GM23248 (cell line): ENCODE results near the gene HUWE1. TPM values are rescaled to one million over a fixed set of nuclear protein-coding genes. Genes with fewer than 3 reads are reported as not detected.

Experiments used
- DNase-seq: peaks from one replicate; pipeline ENCODE4 v3.0.0-alpha.2; 2015
- H2AFZ ChIP-seq: fragments of 200-600 bp; sonication (generic); 2 replicates; pipeline ENCODE4 v1.6.1; 2016; ENCODE audit warnings: antibody characterized with exemption
- H3F3A ChIP-seq: fragments of 200-600 bp; sonication (generic); 2 replicates; pipeline ENCODE4 v1.6.1; 2016; ENCODE audit warnings: mild to moderate bottlenecking, antibody characterized with exemption, mixed run types; ENCODE audit not compliant: insufficient read depth
- H3K27ac ChIP-seq: fragments of 200-600 bp; sonication (generic); 2 replicates; pipeline ENCODE4 v1.5.1; 2016; ENCODE audit warnings: mild to moderate bottlenecking
- H3K27me3 ChIP-seq: fragments of 200-600 bp; sonication (generic); replicated peaks from 2 replicates; pipeline ENCODE4 v1.6.1; 2016; ENCODE audit warnings: mild to moderate bottlenecking; ENCODE audit not compliant: insufficient read depth
- H3K36me3 ChIP-seq: fragments of 200-600 bp; sonication (generic); 2 replicates; pipeline ENCODE4 v1.6.1; 2016; ENCODE audit warnings: low read depth, mild to moderate bottlenecking
- H3K4me1 ChIP-seq: fragments of 200-600 bp; sonication (generic); 2 replicates; pipeline ENCODE4 v1.6.1; 2016; ENCODE audit warnings: mild to moderate bottlenecking; ENCODE audit not compliant: insufficient read depth
- H3K4me2 ChIP-seq: fragments of 200-600 bp; sonication (generic); one replicate; pipeline ENCODE4 v1.6.1; 2016; ENCODE audit warnings: mild to moderate bottlenecking; ENCODE audit not compliant: unreplicated experiment
- H3K4me3 ChIP-seq: fragments of 200-600 bp; sonication (generic); 2 replicates; pipeline ENCODE4 v1.5.1; 2016; ENCODE audit warnings: mild to moderate bottlenecking
- H3K79me2 ChIP-seq: fragments of 200-600 bp; sonication (generic); 2 replicates; pipeline ENCODE4 v1.6.1; 2016; ENCODE audit warnings: mild to moderate bottlenecking; ENCODE audit not compliant: insufficient read depth
- H3K9ac ChIP-seq: fragments of 200-600 bp; sonication (generic); 2 replicates; pipeline ENCODE4 v1.6.1; 2016; ENCODE audit warnings: mild to moderate bottlenecking
- H3K9me2 ChIP-seq: fragments of 200-600 bp; sonication (generic); 2 replicates; pipeline ENCODE4 v1.6.1; 2016; ENCODE audit warnings: mixed run types, mild to moderate bottlenecking, moderate library complexity; ENCODE audit not compliant: insufficient read depth
- H3K9me3 ChIP-seq: fragments of 200-600 bp; sonication (generic); one replicate; pipeline ENCODE4 v1.6.1; 2017; ENCODE audit warnings: low read depth
- H4K20me1 ChIP-seq: fragments of 200-600 bp; sonication (generic); 2 replicates; pipeline ENCODE4 v1.6.0; 2016; ENCODE audit not compliant: insufficient read depth
- EZH2 ChIP-seq: fragments of 200-600 bp; sonication (generic); IDR thresholded peaks from 2 replicates; pipeline ENCODE4 v1.6.1; 2018; ENCODE audit warnings: antibody characterized with exemption, mild to moderate bottlenecking; ENCODE audit not compliant: insufficient read depth, poor library complexity, severe bottlenecking
- EZH2phosphoT487 ChIP-seq: fragments of 200-600 bp; sonication (generic); IDR thresholded peaks from 2 replicates; pipeline ENCODE4 v1.6.1; 2018; ENCODE audit warnings: antibody characterized with exemption, moderate library complexity, mild to moderate bottlenecking, low read depth; ENCODE audit not compliant: insufficient read depth
- WGBS, 2 experiments: methylation state at CpG; one replicate each; pipeline ENCODE4 v1.1.6; 2015 to 2017; ENCODE audit warnings: low lambda C conversion rate in 2 of 2, low coverage in 1 of 2; ENCODE audit errors: missing lambda C conversion rate in 2 of 2; 5-methylcytosine and 5-hydroxymethylcytosine counted together
- in situ Hi-C: fragments of 300-500 bp; cut with MboI; formaldehyde crosslinking; loops from 2 replicates; pipeline ENCODE4 v1.15.0; 2020
- polyA plus RNA-seq: library from polyadenylated mRNA; unstranded; fragments of >200 nt; fragmentation: Nextera tagmentation; extraction: Ambion mirVana; gene quantifications from 2 replicates; pipeline ENCODE4 v1.2.1, GENCODE V29; 2016
- total RNA-seq: library from RNA; depleted of rRNA; stranded (reverse); fragments of >200 nt; shearing (Covaris generic); gene quantifications from 2 replicates; pipeline ENCODE4 v1.2.3, GENCODE V29; 2014

The HUWE1 gene
- total and polyA plus RNA-seq, 2 experiments from 2014 or later = 29.8 to 71.2 TPM

DNA sequence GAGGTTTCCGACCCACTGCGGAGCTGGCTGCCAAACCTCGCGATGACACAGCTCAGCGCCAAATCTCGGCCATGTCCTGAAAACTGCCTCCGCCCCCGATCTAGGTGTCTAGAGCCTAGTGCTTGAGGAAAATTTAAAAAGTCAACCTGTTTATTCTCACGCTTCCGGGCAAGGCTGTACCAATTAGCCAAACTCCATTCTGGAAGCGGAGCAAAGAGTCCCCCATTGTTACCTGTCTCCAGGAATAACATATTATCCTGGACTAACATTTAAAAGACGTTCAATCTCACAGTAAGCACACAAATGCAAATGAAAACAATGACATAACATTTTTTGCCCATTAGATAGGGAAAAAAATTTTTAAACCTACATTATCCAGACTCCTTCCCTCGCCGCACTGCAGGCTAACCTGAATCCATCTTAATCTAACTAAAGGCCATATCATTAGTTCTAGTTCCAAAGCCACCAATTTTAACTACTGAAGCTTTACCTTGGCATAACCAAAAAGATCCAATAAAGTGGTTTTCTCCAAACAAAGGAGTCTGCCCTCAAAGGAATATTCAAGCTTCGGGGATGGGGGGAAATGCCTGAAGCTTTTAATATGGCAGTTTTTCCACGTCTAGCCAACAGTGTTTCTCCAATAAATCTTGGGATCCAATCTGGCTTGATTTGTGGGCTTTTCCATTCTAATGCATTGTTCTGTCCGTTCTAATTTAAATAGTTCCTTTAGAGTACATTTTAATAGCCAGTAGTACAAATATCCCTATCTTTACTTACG, 1.9 kb downstream of the HUWE1 start:
- peaks cover 9% of the 10 kb centered on the region for H3K4me1 ChIP-seq
- H3K4me2 ChIP-seq = peak overlapping the region; percentile 93
- H3F3A ChIP-seq = peaks cover 32% of the 10 kb centered on the region
- no peaks in the 10 kb centered on the region for H3K27me3 ChIP-seq
- peak overlapping the region; percentile 91 for H3K4me3 ChIP-seq
- H3K36me3 ChIP-seq = peaks cover 18% of the 10 kb centered on the region; the same call in 1 of the 2 replicates
- peak overlapping the region; percentile 91 for H2AFZ ChIP-seq
- in situ Hi-C loops = loop anchor here (10.0 kb wide), 1 partner anchor 150 kb away; no protein-coding TSS in a partner anchor
- H3K79me2 ChIP-seq = peaks cover 54% of the 10 kb centered on the region
- peak overlapping the region; percentile 84 for H3K27ac ChIP-seq
- no peaks in the 10 kb centered on the region for H3K9me3 ChIP-seq
- DNase-seq = peak; percentile 7
- peak overlapping the region; percentile 100 for H3K9ac ChIP-seq
- H3K9me2 ChIP-seq = no peaks in the 10 kb centered on the region
- no peaks in the 10 kb centered on the region for H4K20me1 ChIP-seq
- 10 to 13% methylated on average over 14 to 15 of the region's 18 CpGs for WGBS, 2 experiments
- no peak for TF ChIP-seq EZH2phosphoT487
- TF ChIP-seq EZH2 = no peak

DNA sequence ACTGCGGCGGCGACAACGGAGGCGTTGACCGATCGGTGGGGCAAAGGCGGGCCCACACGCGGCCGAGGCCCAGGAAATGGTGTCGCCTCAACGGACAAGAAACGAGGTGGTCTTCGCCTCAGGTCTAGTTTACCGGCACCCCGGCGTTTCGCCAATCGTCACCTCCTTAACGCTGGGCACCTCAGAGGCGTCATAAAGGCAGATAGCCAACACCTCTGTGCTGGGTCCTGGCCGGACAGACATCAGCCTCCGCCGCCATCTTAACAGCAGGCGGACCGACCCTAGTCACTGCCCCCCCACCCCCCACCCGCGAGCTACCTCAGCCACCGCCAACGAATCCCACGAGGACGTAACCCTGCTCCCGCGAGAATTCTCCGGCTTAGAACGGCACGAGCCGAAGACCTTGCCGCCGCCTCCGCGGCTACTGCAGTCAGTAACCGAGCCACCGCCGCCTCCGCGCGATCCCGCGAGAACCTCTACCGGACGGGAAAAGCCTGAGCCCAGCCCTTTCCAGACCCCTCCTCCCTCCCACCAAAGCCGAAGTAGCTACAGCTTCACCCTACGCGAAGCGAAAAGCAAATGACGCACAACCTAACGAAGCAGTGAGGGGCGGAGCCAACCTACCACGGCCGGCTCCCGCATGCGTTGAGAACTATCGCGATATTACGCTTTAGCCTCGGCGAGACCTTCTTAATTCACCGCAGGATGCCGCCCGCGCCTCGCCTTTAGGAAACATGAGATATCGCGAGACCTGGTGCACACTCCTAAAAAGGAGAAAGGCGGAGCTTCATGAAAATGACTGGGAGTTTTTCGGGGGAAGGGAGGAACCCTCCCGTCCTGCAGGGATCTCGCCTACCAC, 2.7 kb downstream of the HUWE1 start:
- Histone ChIP-seq H3K27me3 (no peaks in the 10 kb centered on the region), H4K20me1 (no peaks in the 10 kb centered on the region), H3F3A (peaks cover 32% of the 10 kb centered on the region), H3K27ac (peak overlapping the region; percentile 96), H3K4me2 (peak overlapping the region; percentile 91), H3K9me3 (no peaks in the 10 kb centered on the region), H2AFZ (no peak overlapping the region; the same call in 1 of the 2 replicates), H3K36me3 (peaks cover 26% of the 10 kb centered on the region), H3K4me3 (peak overlapping the region; percentile 91), H3K79me2 (peaks cover 62% of the 10 kb centered on the region), H3K4me1 (peaks cover 9% of the 10 kb centered on the region), H3K9me2 (no peaks in the 10 kb centered on the region), H3K9ac (peak overlapping the region; percentile 100)
- in situ Hi-C loops = loop anchor here (10.0 kb wide), 1 partner anchor 151 kb away; no protein-coding TSS in a partner anchor
- WGBS, 2 experiments = 0 to 1% methylated on average over 16 to 58 of the region's 80 CpGs
- TF ChIP-seq EZH2phosphoT487 (no peak), EZH2 (no peak)
- peak; percentile 99 for DNase-seq

DNA sequence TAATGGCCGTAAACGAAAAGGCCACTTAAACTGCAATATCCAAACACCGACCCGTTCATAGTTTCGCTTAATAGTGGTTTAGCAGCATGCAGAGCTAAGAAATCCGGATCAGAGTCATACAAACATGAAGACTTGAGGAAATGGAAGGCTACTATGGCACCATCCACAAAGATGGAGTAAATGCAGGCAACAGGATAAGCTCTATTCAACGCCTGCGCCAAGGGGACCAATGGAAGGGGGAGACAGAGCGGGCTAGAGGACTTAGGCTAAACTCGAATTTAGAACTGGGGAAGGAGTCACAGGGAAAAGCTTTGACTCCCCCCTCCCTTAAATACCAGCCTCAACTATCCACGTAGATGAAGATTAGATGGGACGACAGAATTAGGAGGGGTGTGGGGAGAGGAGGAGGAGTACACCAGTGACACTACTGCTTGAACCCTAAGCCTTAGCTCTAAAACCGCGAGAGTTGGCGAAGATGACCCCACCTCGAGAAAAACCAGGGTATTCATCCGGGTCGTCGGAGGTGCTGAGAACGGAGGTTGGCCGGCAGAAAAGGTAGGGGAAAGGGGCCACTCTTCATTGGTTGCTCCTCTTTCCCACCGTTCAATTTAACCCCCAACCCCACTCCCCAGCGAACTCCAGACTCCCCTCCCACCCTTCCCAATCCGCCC, 3.5 kb downstream of the HUWE1 start:
- H2AFZ ChIP-seq = no peak overlapping the region
- TF ChIP-seq EZH2 = no peak
- TF ChIP-seq EZH2phosphoT487 = no peak

More for the DNA sequence above, 3.5 kb downstream of the HUWE1 start:
- peaks cover 70% of the 10 kb centered on the region for H3K79me2 ChIP-seq
- 0 to 3% methylated on average over 12 to 23 of the region's 24 CpGs for WGBS, 2 experiments
- peak overlapping the region; percentile 91 for H3K4me2 ChIP-seq
- H3K9me2 ChIP-seq = no peaks in the 10 kb centered on the region
- in situ Hi-C loops = loop anchor here (10.0 kb wide), 1 partner anchor 152 kb away; no protein-coding TSS in a partner anchor
- H3F3A ChIP-seq = peaks cover 32% of the 10 kb centered on the region
- H3K27ac ChIP-seq = peak overlapping the region; percentile 96
- no peaks in the 10 kb centered on the region for H3K27me3 ChIP-seq
- H3K4me1 ChIP-seq = peaks cover 9% of the 10 kb centered on the region
- H4K20me1 ChIP-seq = peaks cover 5% of the 10 kb centered on the region; the same call in 1 of the 2 replicates
- peak overlapping the region; percentile 91 for H3K4me3 ChIP-seq
- peak overlapping the region; percentile 100 for H3K9ac ChIP-seq
- peaks cover 34% of the 10 kb centered on the region for H3K36me3 ChIP-seq
- H3K9me3 ChIP-seq = no peaks in the 10 kb centered on the region
- DNase-seq = peak; percentile 72
